SK-N-SH treated with all-trans-retinoic acid at 6 μM for 48 hours (cell line): Measurements from ENCODE around the gene MYOM3.

Experiments
- ATAC-seq: fragments of 200-7000 bp; cut with Tn5 transposase; 3 replicates; pipeline ENCODE4 v1.9.1; 2020; ENCODE audit warnings: mild to moderate bottlenecking, moderate library complexity
- ARNTL ChIP-seq: fragments of 450-650 bp; formaldehyde crosslinking; IDR thresholded peaks from 2 replicates; pipeline ENCODE4 v1.5.0; 2020; ENCODE audit warnings: low read depth, mild to moderate bottlenecking, moderate library complexity, borderline replicate concordance
- BACH2 ChIP-seq: fragments of 250-450 bp; sonication (Bioruptor Pico); IDR thresholded peaks from 2 replicates; pipeline ENCODE4 v1.9.0; 2021; ENCODE audit warnings: mild to moderate bottlenecking, borderline replicate concordance
- CREB5 ChIP-seq: fragments of 250-450 bp; sonication (Bioruptor Pico); IDR thresholded peaks from 2 replicates; pipeline ENCODE4 v1.5.1; 2020; ENCODE audit warnings: low read depth, mild to moderate bottlenecking, moderate library complexity
- CSDC2 ChIP-seq: fragments of 250-450 bp; sonication (Bioruptor Pico); IDR thresholded peaks from 2 replicates; pipeline ENCODE4 v1.5.0; 2020; ENCODE audit warnings: mild to moderate bottlenecking, moderate library complexity
- CSRNP3 ChIP-seq: fragments of 250-450 bp; sonication (Bioruptor Pico); IDR thresholded peaks from 2 replicates; pipeline ENCODE4 v1.5.1; 2021; ENCODE audit warnings: mild to moderate bottlenecking, moderate library complexity
- ESRRG ChIP-seq: fragments of 250-450 bp; sonication (Bioruptor Pico); IDR thresholded peaks from 2 replicates; pipeline ENCODE4 v1.6.1; 2021; ENCODE audit warnings: mild to moderate bottlenecking
- GLIS3 ChIP-seq: fragments of 250-450 bp; sonication (Bioruptor Pico); IDR thresholded peaks from 2 replicates; pipeline ENCODE4 v1.5.0; 2020; ENCODE audit warnings: mild to moderate bottlenecking, moderate library complexity
- ISL1 ChIP-seq: fragments of 250-450 bp; sonication (Bioruptor Pico); IDR thresholded peaks from 2 replicates; pipeline ENCODE4 v2.1.2; 2022; ENCODE audit warnings: mild to moderate bottlenecking, moderate library complexity
- OSR1 ChIP-seq: fragments of 250-450 bp; sonication (Bioruptor Pico); IDR thresholded peaks from 2 replicates; pipeline ENCODE4 v1.8.0; 2022; ENCODE audit warnings: moderate library complexity, mild to moderate bottlenecking, inconsistent platforms
- PATZ1 ChIP-seq: fragments of 250-450 bp; sonication (Bioruptor Pico); IDR thresholded peaks from 2 replicates; pipeline ENCODE4 v1.8.0; 2020; ENCODE audit warnings: mild to moderate bottlenecking, moderate library complexity, borderline replicate concordance
- POU6F1 ChIP-seq: fragments of 250-450 bp; sonication (Bioruptor Pico); IDR thresholded peaks from 2 replicates; pipeline ENCODE4 v1.8.0; 2021; ENCODE audit warnings: low read depth, mild to moderate bottlenecking, moderate library complexity, borderline replicate concordance
- PPARA ChIP-seq: fragments of 250-450 bp; sonication (Bioruptor Pico); IDR thresholded peaks from 2 replicates; pipeline ENCODE4 v1.5.0; 2020; ENCODE audit warnings: mild to moderate bottlenecking, borderline replicate concordance
- RARB ChIP-seq: fragments of 250-450 bp; sonication (Bioruptor Pico); IDR thresholded peaks from 2 replicates; pipeline ENCODE4 v1.8.0; 2021; ENCODE audit warnings: mild to moderate bottlenecking, moderate library complexity
- SNAI2 ChIP-seq: fragments of 250-450 bp; sonication (Bioruptor Pico); IDR thresholded peaks from 2 replicates; pipeline ENCODE4 v1.5.0; 2020; ENCODE audit warnings: mild to moderate bottlenecking, moderate library complexity
- TCF4 ChIP-seq: fragments of 250-450 bp; sonication (Bioruptor Pico); IDR thresholded peaks from 2 replicates; pipeline ENCODE4 v1.8.0; 2021; ENCODE audit warnings: mild to moderate bottlenecking, moderate library complexity, borderline replicate concordance
- TOX ChIP-seq: fragments of 250-450 bp; sonication (Bioruptor Pico); IDR thresholded peaks from 2 replicates; pipeline ENCODE4 v1.8.0; 2021; ENCODE audit warnings: mild to moderate bottlenecking, moderate library complexity, borderline replicate concordance
- TSHZ2 ChIP-seq: fragments of 250-450 bp; sonication (Bioruptor Pico); IDR thresholded peaks from 2 replicates; pipeline ENCODE4 v1.5.0; 2020; ENCODE audit warnings: mild to moderate bottlenecking, moderate library complexity
- ZC3H10 ChIP-seq: fragments of 250-450 bp; sonication (Bioruptor Pico); IDR thresholded peaks from 2 replicates; pipeline ENCODE4 v1.5.1; 2021; ENCODE audit warnings: mild to moderate bottlenecking, moderate library complexity
- ZFP3 ChIP-seq: fragments of 250-450 bp; sonication (Bioruptor Pico); IDR thresholded peaks from 2 replicates; pipeline ENCODE4 v1.5.0; 2020; ENCODE audit warnings: mild to moderate bottlenecking, moderate library complexity
- ZFP30 ChIP-seq: fragments of 450-650 bp; formaldehyde crosslinking; IDR thresholded peaks from 2 replicates; pipeline ENCODE4 v1.5.0; 2022; ENCODE audit warnings: mild to moderate bottlenecking, moderate library complexity
- ZNF565 ChIP-seq: fragments of 450-650 bp; formaldehyde crosslinking; conservative IDR thresholded peaks from 2 replicates; pipeline ENCODE4 v1.5.0; 2020; ENCODE audit warnings: low read depth, mild to moderate bottlenecking, moderate library complexity
- ZNF70 ChIP-seq: fragments of 450-650 bp; formaldehyde crosslinking; IDR thresholded peaks from 2 replicates; pipeline ENCODE4 v1.5.0; 2020; ENCODE audit warnings: mild to moderate bottlenecking, moderate library complexity
- ZNF8 ChIP-seq: fragments of 450-650 bp; formaldehyde crosslinking; IDR thresholded peaks from 2 replicates; pipeline ENCODE4 v1.5.0; 2020; ENCODE audit warnings: mild to moderate bottlenecking, moderate library complexity

MYOM3 gene

GRCh38 chr1:24065304-24065703, 46.6 kb downstream of the MYOM3 start:
- TF ChIP-seq SNAI2 (CRISPR knock-in tag) (no peak), ISL1 (CRISPR knock-in tag) (no peak), ZFP30 (CRISPR knock-in tag) (no peak), ZNF8 (CRISPR knock-in tag) (no peak), POU6F1 (CRISPR knock-in tag) (no peak), ZNF70 (no peak), OSR1 (CRISPR knock-in tag) (no peak), ESRRG (CRISPR knock-in tag) (no peak), ZNF565 (CRISPR knock-in tag) (no peak), CREB5 (CRISPR knock-in tag) (no peak), PPARA (CRISPR knock-in tag) (no peak), ZC3H10 (CRISPR knock-in tag) (no peak)

GRCh38 chr1:24062221-24062620, 49.7 kb downstream of the MYOM3 start:
- no peak for TF ChIP-seq TOX (CRISPR knock-in tag)
- ATAC-seq: no peak

More at GRCh38 chr1:24065304-24065703, 46.6 kb downstream of the MYOM3 start:
- no peak; the same call in 2 of the 3 replicates for ATAC-seq

GRCh38 chr1:24060482-24060881, 51.5 kb downstream of the MYOM3 start:
- no peak for TF ChIP-seq ISL1 (CRISPR knock-in tag)
- TF ChIP-seq PPARA (CRISPR knock-in tag): no peak
- TF ChIP-seq TOX (CRISPR knock-in tag): no peak
- TF ChIP-seq ZNF8 (CRISPR knock-in tag): no peak
- TF ChIP-seq PATZ1 (CRISPR knock-in tag): no peak
- TF ChIP-seq TSHZ2 (CRISPR knock-in tag): no peak
- TF ChIP-seq ARNTL: no peak
- TF ChIP-seq SNAI2 (CRISPR knock-in tag): no peak
- TF ChIP-seq ZNF70: no peak
- TF ChIP-seq ZFP3 (CRISPR knock-in tag): no peak
- TF ChIP-seq TCF4 (CRISPR knock-in tag): no peak
- no peak for TF ChIP-seq CSDC2
- TF ChIP-seq RARB (CRISPR knock-in tag): no peak
- TF ChIP-seq GLIS3 (CRISPR knock-in tag): no peak
- TF ChIP-seq BACH2 (CRISPR knock-in tag): no peak
- ATAC-seq: no peak

GRCh38 chr1:24058671-24059455, 53.1 kb downstream of the MYOM3 start:
- no peak for ATAC-seq
- TF ChIP-seq TOX (CRISPR knock-in tag) (no peak), ZFP30 (CRISPR knock-in tag) (no peak), ARNTL (no peak), TCF4 (CRISPR knock-in tag) (no peak), ZNF8 (CRISPR knock-in tag) (no peak), ZNF565 (CRISPR knock-in tag) (no peak), ESRRG (CRISPR knock-in tag) (no peak), ZC3H10 (CRISPR knock-in tag) (no peak), CSRNP3 (CRISPR knock-in tag) (no peak), PATZ1 (CRISPR knock-in tag) (no peak), BACH2 (CRISPR knock-in tag) (no peak), GLIS3 (CRISPR knock-in tag) (no peak), PPARA (CRISPR knock-in tag) (no peak), CSDC2 (no peak)
